ENCODE results near the gene UVRAG.

UVRAG gene

DNA sequence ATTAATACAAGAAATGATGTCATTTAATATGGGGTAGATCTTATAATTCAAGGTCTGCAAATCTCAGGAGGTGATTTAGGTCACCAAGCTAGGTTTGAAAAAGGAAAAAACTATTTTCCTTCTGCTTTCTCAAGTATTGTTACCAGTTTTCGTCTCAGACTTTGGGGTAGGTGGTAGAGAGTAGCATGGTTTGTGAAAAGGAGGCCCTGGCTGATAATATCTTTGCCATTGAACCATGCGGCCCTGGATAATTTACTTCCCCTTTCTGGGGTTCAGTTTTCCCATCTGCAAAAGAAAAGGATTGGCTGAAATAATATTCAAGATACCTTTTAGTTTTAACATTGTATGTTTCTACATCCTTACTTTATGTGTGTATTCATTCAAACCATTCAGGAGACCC lies 299.2 kb downstream of the UVRAG start:
- Mint-ChIP-seq H3K4me1 (peaks cover 55% of the 10 kb centered on the region), H3K27ac (peak overlapping the region; percentile 83), H3K4me3 (no peak overlapping the region), H3K9me3 (no peaks in the 10 kb centered on the region), H3K27me3 (no peaks in the 10 kb centered on the region), H3K36me3 (peaks cover 57% of the 10 kb centered on the region)
- no peak for ATAC-seq

DNA sequence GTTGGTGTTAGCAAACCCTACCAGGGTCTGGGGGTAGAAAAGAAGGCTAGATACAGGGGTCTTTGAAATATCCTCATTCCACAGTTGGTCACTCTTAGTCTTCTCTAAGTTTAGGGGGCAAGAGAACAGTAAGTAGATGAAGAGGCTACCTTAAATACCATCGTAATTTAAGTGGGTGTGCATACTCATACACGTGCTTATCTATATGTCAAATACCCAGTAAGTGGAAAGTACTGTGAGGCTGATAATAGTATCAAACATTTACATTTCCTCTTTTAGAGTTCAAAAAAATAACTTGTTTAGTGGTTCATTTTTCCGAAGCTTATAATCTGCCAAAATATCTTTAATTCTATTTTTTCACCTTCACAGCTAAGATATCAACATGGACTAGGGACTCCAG lies 300.5 kb downstream of the UVRAG start:
- Mint-ChIP-seq H3K4me3 (no peak overlapping the region), H3K27me3 (no peaks in the 10 kb centered on the region), H3K9me3 (no peaks in the 10 kb centered on the region), H3K36me3 (peaks cover 47% of the 10 kb centered on the region), H3K4me1 (peaks cover 55% of the 10 kb centered on the region), H3K27ac (peak overlapping the region; percentile 83)
- peak; percentile 57 for ATAC-seq

DNA sequence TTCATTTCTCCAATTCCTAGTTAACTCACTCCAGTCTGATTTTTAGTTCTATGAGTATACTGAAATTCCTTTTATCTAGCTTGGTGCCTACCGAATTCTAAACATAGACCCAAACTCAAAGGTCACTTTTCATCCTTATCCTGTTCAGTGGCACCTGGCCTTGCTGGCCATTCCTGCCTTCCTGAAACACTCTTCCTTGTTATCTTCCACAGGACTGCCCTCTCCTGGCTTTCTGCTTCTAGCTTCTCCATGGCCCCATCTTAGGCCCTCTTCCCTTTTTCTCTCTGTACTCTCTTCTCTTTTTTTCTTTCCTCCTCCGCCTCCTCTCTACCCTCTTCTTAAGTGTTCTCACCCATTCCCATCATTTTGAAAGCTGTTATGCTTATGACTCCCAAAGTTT lies 304.0 kb downstream of the UVRAG start:
- peaks cover 47% of the 10 kb centered on the region for H3K36me3 Mint-ChIP-seq
- H3K4me1 Mint-ChIP-seq = peaks cover 44% of the 10 kb centered on the region
- no peak overlapping the region for H3K4me3 Mint-ChIP-seq
- H3K27ac Mint-ChIP-seq = no peak overlapping the region
- H3K27me3 Mint-ChIP-seq = no peaks in the 10 kb centered on the region
- no peaks in the 10 kb centered on the region for H3K9me3 Mint-ChIP-seq
- ATAC-seq = no peak

DNA sequence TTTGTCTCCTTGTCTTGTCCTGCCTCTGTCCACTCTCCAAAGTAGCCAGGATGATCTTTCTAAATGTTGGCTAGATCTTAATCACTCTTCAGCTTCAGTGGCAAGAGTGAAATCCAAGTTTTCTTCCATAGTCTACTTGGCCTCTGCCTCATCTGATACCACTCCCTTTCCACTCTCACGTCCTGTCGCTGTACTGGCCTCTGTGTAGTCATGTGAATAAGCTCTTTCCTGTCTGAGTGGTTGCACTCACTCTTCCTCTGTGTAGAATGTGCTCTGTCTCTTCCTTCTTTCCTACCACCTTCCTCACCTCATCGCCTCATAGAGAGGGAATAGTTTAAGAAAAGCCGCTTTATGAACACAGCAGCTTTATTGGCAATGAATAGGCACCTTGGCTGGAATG lies 304.8 kb downstream of the UVRAG start:
- peaks cover 47% of the 10 kb centered on the region for H3K36me3 Mint-ChIP-seq
- no peaks in the 10 kb centered on the region for H3K27me3 Mint-ChIP-seq
- H3K9me3 Mint-ChIP-seq = no peaks in the 10 kb centered on the region
- H3K4me1 Mint-ChIP-seq = peaks cover 38% of the 10 kb centered on the region
- no peak for ATAC-seq
- H3K4me3 Mint-ChIP-seq = no peak overlapping the region
- no peak overlapping the region for H3K27ac Mint-ChIP-seq

DNA sequence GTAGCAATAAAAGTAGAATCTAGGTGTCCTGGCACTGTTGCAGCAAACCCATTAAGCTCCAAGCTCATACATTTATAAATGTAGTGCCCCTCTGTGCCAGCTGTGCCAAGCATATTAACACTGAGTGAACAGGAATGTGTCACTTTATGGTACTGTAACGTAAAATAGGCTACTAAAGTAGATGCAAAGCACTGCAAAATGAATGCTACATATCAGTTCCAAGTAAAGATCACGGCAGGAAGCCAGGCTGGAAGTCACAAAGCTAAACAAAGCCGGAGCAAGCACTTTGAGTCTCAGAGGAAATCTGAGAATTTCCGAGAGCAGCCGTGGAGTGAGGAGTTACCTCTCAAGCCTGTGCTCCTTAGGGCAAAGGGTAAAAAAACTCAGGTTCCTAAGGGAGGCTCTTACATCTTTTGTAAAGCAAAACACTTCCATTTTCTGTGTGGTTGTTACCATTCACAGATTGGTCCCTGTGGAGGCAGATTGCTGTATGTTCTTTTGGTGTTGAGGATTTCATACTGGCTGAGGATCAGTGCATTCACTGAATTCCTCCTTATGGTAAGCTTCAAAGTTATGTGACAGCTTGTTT lies 305.6 kb downstream of the UVRAG start:
- no peak overlapping the region for H3K4me3 Mint-ChIP-seq
- ATAC-seq = no peak
- peaks cover 44% of the 10 kb centered on the region for H3K36me3 Mint-ChIP-seq
- H3K4me1 Mint-ChIP-seq = peaks cover 38% of the 10 kb centered on the region
- no peaks in the 10 kb centered on the region for H3K27me3 Mint-ChIP-seq
- H3K9me3 Mint-ChIP-seq = no peaks in the 10 kb centered on the region
- no peak overlapping the region for H3K27ac Mint-ChIP-seq

DNA sequence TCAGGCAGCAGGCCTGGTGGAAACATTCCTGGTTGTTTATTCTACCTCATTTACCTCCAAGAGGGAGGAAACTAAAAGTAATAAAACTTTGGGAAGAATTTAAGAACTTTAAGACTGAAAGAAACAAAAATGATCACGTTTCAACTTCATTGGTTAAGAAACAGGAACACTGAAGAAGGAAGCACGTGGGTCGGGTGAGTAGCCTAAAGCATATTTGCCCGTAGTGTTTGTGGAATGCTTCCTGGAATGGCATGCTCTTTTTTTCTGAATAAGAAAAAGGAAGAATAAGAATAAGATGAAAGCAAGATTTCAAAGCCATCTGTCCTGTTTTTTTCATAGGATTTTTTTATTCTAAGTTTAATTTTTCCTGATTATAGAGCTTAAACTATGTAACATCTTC lies 308.2 kb downstream of the UVRAG start:
- Mint-ChIP-seq H3K4me3 (no peak overlapping the region), H3K27ac (no peak overlapping the region), H3K27me3 (no peaks in the 10 kb centered on the region), H3K4me1 (peaks cover 22% of the 10 kb centered on the region), H3K9me3 (no peaks in the 10 kb centered on the region), H3K36me3 (peaks cover 45% of the 10 kb centered on the region)
- ATAC-seq = no peak

DNA sequence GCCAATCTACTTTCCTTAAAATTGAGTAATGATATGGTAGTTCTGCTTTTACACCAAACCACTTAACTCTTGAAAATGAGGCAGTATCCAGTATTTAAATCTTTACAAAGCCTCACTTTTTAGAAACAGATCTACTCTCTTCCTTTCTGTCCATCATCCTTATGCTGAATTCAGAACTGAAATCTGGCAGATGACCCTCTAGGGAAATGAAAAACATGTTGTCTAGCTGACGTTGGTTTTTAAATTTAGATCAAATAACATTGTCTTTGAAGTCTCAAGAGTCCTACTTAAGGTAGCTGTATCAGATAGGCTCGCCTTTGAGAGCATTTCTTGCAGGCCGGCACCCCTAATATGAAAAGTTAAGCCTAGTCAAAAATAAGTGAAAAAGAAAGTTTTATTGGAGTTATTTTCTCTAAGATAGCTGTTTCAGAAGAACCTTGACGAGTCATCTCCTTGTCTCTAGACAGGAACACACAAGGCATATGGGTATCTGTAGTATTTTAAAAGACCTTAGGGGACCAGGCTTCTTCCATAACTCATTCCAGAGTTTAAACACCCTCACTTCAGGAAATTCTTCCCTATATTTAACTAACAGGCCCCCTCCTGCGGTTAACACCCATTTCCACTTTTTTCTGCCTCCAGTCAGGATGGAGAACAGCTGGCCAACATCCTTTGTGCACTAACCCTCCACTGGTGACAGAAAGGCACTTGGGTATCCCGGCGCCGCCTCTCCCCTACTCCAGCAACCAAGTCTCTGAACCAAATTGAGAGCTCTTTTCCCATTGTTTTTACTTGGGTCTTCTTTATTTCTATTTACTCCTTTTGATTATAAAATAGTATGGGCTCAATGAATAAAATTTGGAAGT lies 310.1 kb downstream of the UVRAG start:
- Mint-ChIP-seq H3K4me1 (peaks cover 29% of the 10 kb centered on the region), H3K27ac (peak overlapping the region; percentile 63), H3K27me3 (no peaks in the 10 kb centered on the region), H3K36me3 (peaks cover 57% of the 10 kb centered on the region), H3K4me3 (no peak overlapping the region), H3K9me3 (no peaks in the 10 kb centered on the region)
- peak; percentile 63 for ATAC-seq

DNA sequence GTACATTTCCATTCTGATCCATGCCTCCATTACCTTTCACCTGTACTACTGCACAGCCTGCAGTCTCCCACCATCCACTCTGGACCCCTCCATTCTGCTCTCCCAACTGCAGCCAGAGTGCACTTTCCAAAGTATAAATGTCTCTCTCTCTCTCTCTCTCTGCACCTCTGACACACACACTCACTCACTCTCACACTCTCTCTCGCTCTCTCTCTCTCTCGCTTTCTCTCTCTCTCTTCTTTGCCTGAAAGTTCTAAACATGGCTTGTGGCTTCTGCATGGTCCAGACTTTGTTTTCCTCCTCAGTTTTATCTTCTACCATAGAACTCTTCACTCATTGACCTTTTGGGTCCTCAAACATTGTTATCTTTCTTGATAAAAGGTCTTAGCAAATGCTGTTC lies 314.7 kb downstream of the UVRAG start:
- Mint-ChIP-seq H3K27me3 (no peaks in the 10 kb centered on the region), H3K36me3 (peaks cover 58% of the 10 kb centered on the region), H3K4me3 (no peak overlapping the region), H3K4me1 (peaks cover 16% of the 10 kb centered on the region), H3K27ac (peak overlapping the region; percentile 1), H3K9me3 (no peaks in the 10 kb centered on the region)
- ATAC-seq = no peak

DNA sequence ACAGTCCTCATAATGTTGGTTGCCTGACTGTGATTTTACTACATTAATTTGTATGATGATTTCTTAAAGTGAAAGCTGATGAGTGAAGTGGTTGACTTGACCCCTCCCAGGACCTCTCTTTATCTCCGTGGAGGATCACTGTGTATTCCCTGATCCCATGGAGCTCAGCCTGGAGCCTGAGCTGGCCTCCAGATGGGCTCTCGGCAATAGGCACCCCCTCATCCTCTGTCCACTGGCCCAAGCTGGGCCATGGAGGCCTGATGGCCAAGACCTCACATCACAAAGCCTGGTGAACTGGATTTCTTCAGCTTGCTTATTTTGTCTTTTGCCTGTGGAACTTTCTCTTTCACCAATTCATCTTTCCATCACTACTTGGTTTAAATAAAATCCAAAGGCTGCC lies 316.1 kb downstream of the UVRAG start:
- no peak overlapping the region for H3K4me3 Mint-ChIP-seq
- no peaks in the 10 kb centered on the region for H3K9me3 Mint-ChIP-seq
- no peak for ATAC-seq
- H3K27ac Mint-ChIP-seq = no peak overlapping the region
- no peaks in the 10 kb centered on the region for H3K27me3 Mint-ChIP-seq
- H3K36me3 Mint-ChIP-seq = peaks cover 59% of the 10 kb centered on the region
- peaks cover 7% of the 10 kb centered on the region for H3K4me1 Mint-ChIP-seq

DNA sequence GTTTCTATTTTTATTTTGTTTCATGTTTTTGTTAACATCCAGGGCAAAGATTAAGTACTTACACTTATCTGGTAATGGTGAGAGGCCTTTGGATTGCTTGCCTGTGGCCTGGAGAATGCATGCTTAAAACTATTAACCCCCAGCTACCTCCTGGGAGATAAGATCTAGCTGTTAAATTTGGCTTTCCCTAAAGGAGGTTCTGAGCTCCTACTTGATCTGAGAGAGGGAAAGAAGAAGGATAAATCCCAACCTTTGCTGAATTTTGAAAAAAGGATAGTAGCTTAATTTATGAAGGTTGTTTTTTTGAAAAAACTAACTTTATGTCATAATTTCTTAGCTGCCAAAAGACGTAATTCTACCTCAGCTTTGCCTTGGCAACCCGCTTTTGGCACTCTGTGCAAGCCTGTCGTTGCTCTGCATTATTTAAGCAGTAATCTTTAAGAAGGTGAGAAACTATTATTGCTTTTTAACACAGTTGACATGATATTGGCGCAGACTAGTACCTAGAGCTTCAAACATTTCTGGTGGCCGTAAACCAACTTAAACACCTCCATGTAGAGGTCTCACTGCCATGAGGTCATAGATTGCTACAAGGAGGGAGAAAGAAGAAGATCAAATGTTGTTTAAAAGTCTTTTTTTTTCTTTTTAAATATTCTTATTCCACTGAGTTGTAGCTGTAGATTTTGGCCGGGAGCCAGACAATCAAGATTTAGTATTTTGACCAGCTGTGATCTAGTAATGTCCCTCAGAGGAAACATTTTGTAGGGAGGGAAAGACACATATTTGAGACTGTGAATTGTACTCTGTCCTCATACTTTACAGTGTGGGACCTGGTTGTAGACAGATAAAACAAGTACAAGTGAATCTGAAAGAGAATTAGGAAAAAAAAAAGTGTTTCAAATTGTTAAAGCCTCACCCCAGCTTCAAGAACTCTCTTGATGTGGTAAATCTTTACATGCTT lies 316.9 kb downstream of the UVRAG start:
- H3K4me3 Mint-ChIP-seq = no peak overlapping the region
- H3K27me3 Mint-ChIP-seq = no peaks in the 10 kb centered on the region
- H3K27ac Mint-ChIP-seq = peak overlapping the region; percentile 57
- peaks cover 7% of the 10 kb centered on the region for H3K4me1 Mint-ChIP-seq
- H3K36me3 Mint-ChIP-seq = peaks cover 54% of the 10 kb centered on the region
- ATAC-seq = no peak
- no peaks in the 10 kb centered on the region for H3K9me3 Mint-ChIP-seq

DNA sequence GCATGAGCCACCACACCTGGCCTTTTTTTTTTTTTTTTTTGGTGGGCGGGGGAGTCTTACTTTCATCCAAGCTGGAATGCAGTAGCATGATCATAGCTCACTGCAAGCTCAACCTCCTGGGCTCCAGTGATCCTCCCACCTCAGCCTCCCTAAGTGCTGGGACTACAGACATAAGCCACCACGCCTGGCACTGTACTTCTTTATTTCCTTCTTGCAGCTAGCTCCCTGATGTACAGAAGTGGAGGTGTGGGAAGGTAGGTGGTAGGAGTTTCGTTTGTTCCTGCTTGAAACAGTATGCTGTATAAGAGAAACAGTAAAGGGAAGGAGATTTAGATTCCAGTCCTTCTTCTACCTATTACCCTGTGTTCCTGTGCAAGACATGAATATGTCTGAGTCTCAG lies 319.2 kb downstream of the UVRAG start:
- ATAC-seq = no peak
- Mint-ChIP-seq H3K27me3 (no peaks in the 10 kb centered on the region), H3K4me3 (no peak overlapping the region), H3K9me3 (no peaks in the 10 kb centered on the region), H3K36me3 (peaks cover 43% of the 10 kb centered on the region), H3K27ac (no peak overlapping the region), H3K4me1 (peaks cover 11% of the 10 kb centered on the region)

DNA sequence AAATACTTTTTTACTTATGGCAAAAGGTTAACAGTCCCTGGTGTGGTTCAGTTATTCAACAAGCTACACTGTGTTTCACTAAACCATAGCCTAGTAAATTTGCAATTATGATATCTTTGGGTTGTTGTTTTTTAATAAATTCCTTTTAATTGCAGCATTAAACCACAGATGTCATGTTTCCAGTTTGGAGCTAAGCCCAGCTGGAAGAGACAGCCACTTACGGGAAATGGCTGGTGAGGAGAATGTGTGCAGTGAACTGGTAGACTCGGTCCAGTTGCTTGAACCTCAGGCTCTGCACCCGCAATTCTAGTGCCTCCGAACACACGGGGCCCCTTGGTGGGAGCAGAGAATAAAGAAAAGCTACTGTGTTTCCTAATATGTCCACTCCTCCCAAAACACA lies 320.5 kb downstream of the UVRAG start:
- Mint-ChIP-seq H3K27ac (no peak overlapping the region), H3K27me3 (no peaks in the 10 kb centered on the region), H3K4me1 (peaks cover 6% of the 10 kb centered on the region), H3K4me3 (no peak overlapping the region), H3K9me3 (no peaks in the 10 kb centered on the region), H3K36me3 (peaks cover 40% of the 10 kb centered on the region)
- ATAC-seq = no peak

DNA sequence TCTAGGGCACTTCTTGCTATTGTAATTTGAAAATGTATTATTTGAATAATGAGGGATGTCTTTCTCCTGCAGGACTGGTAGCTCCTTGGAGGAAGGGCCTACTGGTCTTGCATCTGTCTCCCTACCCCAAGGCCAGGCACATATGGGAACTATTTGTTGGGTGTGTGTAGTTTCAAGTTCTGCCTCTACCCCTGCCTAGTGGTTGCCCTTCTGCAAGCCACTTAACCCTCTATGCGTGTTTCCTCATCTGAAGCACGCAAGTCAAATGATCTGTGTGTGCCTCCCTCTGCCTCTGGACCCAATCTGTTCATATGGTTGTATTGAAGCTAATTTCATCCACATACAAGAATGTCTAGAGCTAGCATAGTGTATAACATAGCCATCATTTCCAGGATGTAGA lies 324.3 kb downstream of the UVRAG start:
- Mint-ChIP-seq H3K4me1 (peaks cover 6% of the 10 kb centered on the region), H3K27me3 (no peaks in the 10 kb centered on the region), H3K9me3 (no peaks in the 10 kb centered on the region), H3K27ac (peak overlapping the region; percentile 57), H3K36me3 (peaks cover 49% of the 10 kb centered on the region), H3K4me3 (no peak overlapping the region)
- peak; percentile 48 for ATAC-seq

DNA sequence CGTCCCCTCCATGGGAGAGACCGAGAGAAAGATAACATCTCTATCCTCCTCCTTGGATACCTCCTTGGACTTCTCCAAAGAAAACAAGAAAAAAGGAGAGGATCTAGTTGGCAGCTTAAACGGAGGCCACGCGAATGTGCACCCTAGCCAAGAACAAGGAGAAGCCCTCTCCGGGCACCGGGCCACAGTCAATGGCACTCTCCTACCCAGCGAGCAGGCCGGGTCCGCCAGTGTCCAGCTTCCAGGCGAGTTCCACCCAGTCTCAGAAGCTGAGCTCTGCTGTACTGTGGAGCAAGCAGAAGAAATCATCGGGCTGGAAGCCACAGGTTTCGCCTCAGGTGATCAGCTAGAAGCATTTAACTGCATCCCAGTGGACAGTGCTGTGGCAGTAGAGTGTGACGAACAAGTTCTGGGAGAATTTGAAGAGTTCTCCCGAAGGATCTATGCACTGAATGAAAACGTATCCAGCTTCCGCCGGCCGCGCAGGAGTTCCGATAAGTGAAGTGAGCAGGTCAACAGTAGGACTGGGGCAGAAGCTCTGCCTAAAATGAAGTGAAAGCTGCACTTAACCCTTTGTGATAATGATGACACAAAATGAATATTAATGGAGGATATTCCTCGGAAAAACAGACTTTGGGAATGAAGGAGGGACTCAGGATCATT lies 326.0 kb downstream of the UVRAG start:
- H3K36me3 Mint-ChIP-seq = peaks cover 39% of the 10 kb centered on the region
- H3K27me3 Mint-ChIP-seq = no peaks in the 10 kb centered on the region
- no peak overlapping the region for H3K4me3 Mint-ChIP-seq
- peaks cover 6% of the 10 kb centered on the region for H3K4me1 Mint-ChIP-seq
- no peak for ATAC-seq
- no peaks in the 10 kb centered on the region for H3K9me3 Mint-ChIP-seq
- H3K27ac Mint-ChIP-seq = no peak overlapping the region
